KMS-11 (cell line): ENCODE results near the gene IFIT5.
"Not testable (repeated sequence)": the region's sequence is repeated elsewhere in the genome, so short reads cannot be mapped to it uniquely, and the experiment has no call there.

ENCODE experiments used
- H2AFZ ChIP-seq: fragments of 200-600 bp; sonication (generic); 2 replicates; pipeline ENCODE4 v1.6.1; 2016; ENCODE audit warnings: antibody characterized with exemption, mixed run types, low read depth
- H3K27ac ChIP-seq: fragments of 200-600 bp; sonication (generic); 2 replicates; pipeline ENCODE4 v1.6.1; 2016; ENCODE audit warnings: mild to moderate bottlenecking, mixed run types
- H3K27me3 ChIP-seq: fragments of 200-600 bp; sonication (generic); 2 replicates; pipeline ENCODE4 v1.6.1; 2017; ENCODE audit warnings: mild to moderate bottlenecking, low read depth, mixed run types, moderate library complexity; ENCODE audit not compliant: insufficient read depth
- H3K36me3 ChIP-seq: fragments of 200-600 bp; sonication (generic); 2 replicates; pipeline ENCODE4 v1.6.1; 2017; ENCODE audit warnings: mild to moderate bottlenecking, mixed run types; ENCODE audit not compliant: insufficient read depth
- H3K4me1 ChIP-seq: fragments of 200-600 bp; sonication (generic); 2 replicates; pipeline ENCODE4 v1.6.1; 2016; ENCODE audit warnings: mild to moderate bottlenecking, low read depth, mixed run types; ENCODE audit not compliant: poor library complexity, severe bottlenecking
- H3K4me2 ChIP-seq: fragments of 200-600 bp; sonication (generic); 2 replicates; pipeline ENCODE4 v1.7.0; 2016; ENCODE audit warnings: mild to moderate bottlenecking, mixed run types
- H3K4me3 ChIP-seq: fragments of 200-600 bp; sonication (generic); IDR thresholded peaks from 2 replicates; pipeline ENCODE4 v1.6.1; 2017; ENCODE audit warnings: low read depth, low read length, mixed read lengths; ENCODE audit not compliant: insufficient read depth
- H3K79me2 ChIP-seq: fragments of 200-600 bp; sonication (generic); 2 replicates; pipeline ENCODE4 v1.6.1; 2016; ENCODE audit warnings: low read depth, mixed run types; ENCODE audit not compliant: insufficient read depth
- H3K9ac ChIP-seq: fragments of 200-600 bp; sonication (generic); 2 replicates; pipeline ENCODE4 v1.6.1; 2016; ENCODE audit warnings: mild to moderate bottlenecking, mixed run types
- H4K20me1 ChIP-seq: fragments of 200-600 bp; sonication (generic); 2 replicates; pipeline ENCODE4 v1.6.1; 2016; ENCODE audit warnings: mild to moderate bottlenecking, mixed run types; ENCODE audit not compliant: insufficient read depth
- CTCF ChIP-seq: fragments of 200-600 bp; sonication (generic); conservative IDR thresholded peaks from 2 replicates; pipeline ENCODE4 v1.6.1; 2017; ENCODE audit warnings: low read depth, mild to moderate bottlenecking, antibody characterized with exemption, low read length, moderate library complexity, mixed read lengths

IFIT5 gene

GRCh38 chr10:89398003-89398749, 16.2 kb upstream of the IFIT5 start:
- Histone ChIP-seq H3K4me3 (no peak overlapping the region), H4K20me1 (no peaks in the 10 kb centered on the region), H3K27ac (no peak overlapping the region), H3K79me2 (no peaks in the 10 kb centered on the region), H2AFZ (no peak overlapping the region), H3K4me2 (no peak overlapping the region), H3K27me3 (no peaks in the 10 kb centered on the region), H3K4me1 (peaks cover 11% of the 10 kb centered on the region), H3K36me3 (no peaks in the 10 kb centered on the region), H3K9ac (no peak overlapping the region)
- no peak for TF ChIP-seq CTCF

GRCh38 chr10:89399956-89400355, 14.4 kb upstream of the IFIT5 start:
- H2AFZ ChIP-seq: no peak overlapping the region
- H3K27ac ChIP-seq: no peak overlapping the region
- no peaks in the 10 kb centered on the region for H4K20me1 ChIP-seq
- H3K27me3 ChIP-seq: no peaks in the 10 kb centered on the region
- no peak overlapping the region for H3K9ac ChIP-seq
- no peaks in the 10 kb centered on the region for H3K4me1 ChIP-seq
- no peak overlapping the region for H3K4me2 ChIP-seq
- TF ChIP-seq CTCF: no peak
- H3K4me3 ChIP-seq: no peak overlapping the region
- H3K79me2 ChIP-seq: no peaks in the 10 kb centered on the region
- no peaks in the 10 kb centered on the region for H3K36me3 ChIP-seq

- no peaks in the 10 kb centered on the region for H3K79me2 ChIP-seq
- no peaks in the 10 kb centered on the region for H4K20me1 ChIP-seq
- H3K4me1 ChIP-seq: no peaks in the 10 kb centered on the region
- no peak overlapping the region for H3K4me2 ChIP-seq
- TF ChIP-seq CTCF: no peak
- H3K36me3 ChIP-seq: no peaks in the 10 kb centered on the region
- no peak overlapping the region for H3K4me3 ChIP-seq
- H2AFZ ChIP-seq: no peak overlapping the region
- H3K27me3 ChIP-seq: no peaks in the 10 kb centered on the region
- no peak overlapping the region for H3K9ac ChIP-seq
- no peak overlapping the region for H3K27ac ChIP-seq
Observed at GRCh38 chr10:89403043-89403442, 11.3 kb upstream of the IFIT5 start.

- no peak for TF ChIP-seq CTCF
- H4K20me1 ChIP-seq: no peaks in the 10 kb centered on the region
- H3K4me3 ChIP-seq: no peak overlapping the region
- H3K27ac ChIP-seq: no peak overlapping the region
- no peaks in the 10 kb centered on the region for H3K4me1 ChIP-seq
- no peak overlapping the region for H3K9ac ChIP-seq
- no peak overlapping the region for H2AFZ ChIP-seq
- no peak overlapping the region for H3K4me2 ChIP-seq
- no peaks in the 10 kb centered on the region for H3K36me3 ChIP-seq
- no peaks in the 10 kb centered on the region for H3K27me3 ChIP-seq
- no peaks in the 10 kb centered on the region for H3K79me2 ChIP-seq
Observed at GRCh38 chr10:89404104-89405047, 10.0 kb upstream of the IFIT5 start.

- not testable (repeated sequence) for H3K4me3 ChIP-seq, H3K4me1 ChIP-seq, H3K36me3 ChIP-seq, H3K27ac ChIP-seq, H3K79me2 ChIP-seq, H4K20me1 ChIP-seq, H2AFZ ChIP-seq, H3K27me3 ChIP-seq, H3K4me2 ChIP-seq, H3K9ac ChIP-seq
Observed at GRCh38 chr10:89406178-89406577, 8.2 kb upstream of the IFIT5 start.

- not testable (repeated sequence) for H3K4me2 ChIP-seq
Observed at GRCh38 chr10:89407792-89408191, 6.6 kb upstream of the IFIT5 start.

More at GRCh38 chr10:89407792-89408191, 6.6 kb upstream of the IFIT5 start:
- H2AFZ ChIP-seq, H3K79me2 ChIP-seq, H3K9ac ChIP-seq, H3K36me3 ChIP-seq, H3K27ac ChIP-seq, H3K4me3 ChIP-seq, H3K27me3 ChIP-seq, H3K4me1 ChIP-seq, H4K20me1 ChIP-seq: not testable (repeated sequence)
